ENCODE data around the gene KLHL36.

KLHL36 gene

DNA sequence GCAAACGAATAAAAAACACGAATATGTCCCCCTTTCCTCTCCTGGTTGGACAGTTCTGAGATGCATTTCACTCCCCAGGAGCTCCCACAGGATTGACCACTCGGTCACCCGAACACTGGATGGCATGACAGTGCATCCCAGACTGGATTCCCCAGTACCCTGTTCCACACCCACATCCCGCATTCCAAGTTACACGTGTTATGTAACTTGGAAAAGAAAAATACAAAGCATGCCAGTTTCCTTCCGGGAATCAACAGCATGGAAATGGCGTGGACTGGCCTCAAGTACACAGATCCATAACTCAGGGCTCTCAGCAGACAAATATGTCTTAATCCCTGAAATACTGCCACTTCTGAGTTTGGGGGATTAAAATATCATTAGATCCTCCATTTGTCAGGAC lies 12.6 kb upstream of the KLHL36 start:
- no peak overlapping the region for H3K4me3 ChIP-seq (IDR thresholded peaks at IDR 0.05; ENCODE audit: insufficient read depth, low read depth, low read length)
- H3K27ac ChIP-seq, result no peak overlapping the region
- H4K20me1 ChIP-seq (ENCODE audit: insufficient read depth), result no peaks in the 10 kb centered on the region
- no peak overlapping the region for H2AFZ ChIP-seq (ENCODE audit: low read depth)
- no peaks in the 10 kb centered on the region for H3K79me2 ChIP-seq (ENCODE audit: insufficient read depth, low read depth)
- H3K9ac ChIP-seq, result no peak overlapping the region
- no peak for TF ChIP-seq CTCF (conservative IDR thresholded peaks at IDR 0.05; ENCODE audit: low read depth, low read length)
- H3K27me3 ChIP-seq (ENCODE audit: insufficient read depth, low read depth), result no peaks in the 10 kb centered on the region; the same call in 1 of the 2 replicates
- peaks cover 8% of the 10 kb centered on the region for H3K4me1 ChIP-seq (ENCODE audit: low read depth, poor library complexity, severe bottlenecking)
- no peak overlapping the region for H3K4me2 ChIP-seq
- no peaks in the 10 kb centered on the region for H3K36me3 ChIP-seq (ENCODE audit: insufficient read depth)

DNA sequence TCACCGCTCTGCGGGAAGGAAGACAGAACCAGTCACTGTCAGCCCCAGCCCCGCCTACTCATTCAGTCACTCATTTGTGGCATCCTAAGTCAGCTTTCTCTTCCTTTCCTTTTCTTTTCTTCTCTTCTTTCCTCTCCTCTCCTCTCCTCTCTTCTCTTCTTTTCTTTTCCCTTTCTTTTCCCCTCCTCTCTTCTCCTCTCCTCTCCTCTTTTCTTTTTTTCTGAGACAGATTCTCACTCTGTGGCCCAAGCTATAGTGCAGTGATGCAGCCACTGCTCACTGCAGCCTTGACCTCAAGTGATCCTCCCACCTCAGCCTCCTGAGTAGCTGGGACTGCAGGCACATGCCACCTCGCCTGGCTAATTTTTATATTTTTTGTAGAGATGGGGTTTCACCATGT lies 10.6 kb upstream of the KLHL36 start:
- H3K9ac ChIP-seq, result no peak overlapping the region
- H3K36me3 ChIP-seq (ENCODE audit: insufficient read depth), result no peaks in the 10 kb centered on the region
- no peaks in the 10 kb centered on the region for H4K20me1 ChIP-seq (ENCODE audit: insufficient read depth)
- no peaks in the 10 kb centered on the region for H3K79me2 ChIP-seq (ENCODE audit: insufficient read depth, low read depth)
- H3K27me3 ChIP-seq (ENCODE audit: insufficient read depth, low read depth), result no peaks in the 10 kb centered on the region
- H3K4me2 ChIP-seq, result no peak overlapping the region
- no peak for TF ChIP-seq CTCF (conservative IDR thresholded peaks at IDR 0.05; ENCODE audit: low read depth, low read length)
- H3K27ac ChIP-seq, result no peak overlapping the region
- no peak overlapping the region for H2AFZ ChIP-seq (ENCODE audit: low read depth)
- H3K4me3 ChIP-seq (IDR thresholded peaks at IDR 0.05; ENCODE audit: insufficient read depth, low read depth, low read length), result no peak overlapping the region
- H3K4me1 ChIP-seq (ENCODE audit: low read depth, poor library complexity, severe bottlenecking), result no peaks in the 10 kb centered on the region

DNA sequence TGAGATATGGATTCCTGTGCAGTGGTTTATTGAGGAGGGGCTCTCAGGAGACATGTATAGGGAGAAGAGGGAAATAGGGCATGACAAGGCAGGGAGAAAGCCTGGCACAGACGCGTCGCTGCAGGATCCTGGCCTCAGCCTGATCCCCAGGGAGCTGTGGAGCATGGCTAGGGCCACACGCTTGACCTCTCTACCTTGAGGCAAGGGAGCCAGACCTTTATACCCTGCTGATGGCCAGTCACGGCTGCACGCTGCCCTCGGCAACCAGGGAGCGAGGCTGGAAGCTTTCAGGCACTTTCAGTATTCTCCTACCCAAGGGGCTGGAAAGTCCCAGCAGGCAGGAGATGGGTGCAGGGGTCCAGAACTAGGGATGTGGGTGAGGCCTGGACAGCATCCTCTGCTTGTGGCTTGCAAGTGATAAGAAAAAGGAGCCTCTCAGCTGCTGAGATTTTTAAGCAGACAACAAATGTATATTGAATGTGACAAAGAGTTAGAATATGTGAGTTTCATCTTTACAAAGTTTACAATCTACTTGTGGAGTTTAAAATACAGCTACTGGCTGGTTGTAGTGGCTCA lies 10.0 kb upstream of the KLHL36 start:
- Histone ChIP-seq H2AFZ (ENCODE audit: low read depth) (no peak overlapping the region), H3K27ac (no peak overlapping the region), H4K20me1 (ENCODE audit: insufficient read depth) (no peaks in the 10 kb centered on the region), H3K4me2 (no peak overlapping the region), H3K4me3 (IDR thresholded peaks at IDR 0.05; ENCODE audit: insufficient read depth, low read depth, low read length) (no peak overlapping the region), H3K4me1 (ENCODE audit: low read depth, poor library complexity, severe bottlenecking) (no peaks in the 10 kb centered on the region), H3K9ac (no peak overlapping the region), H3K27me3 (ENCODE audit: insufficient read depth, low read depth) (no peaks in the 10 kb centered on the region), H3K79me2 (ENCODE audit: insufficient read depth, low read depth) (no peaks in the 10 kb centered on the region), H3K36me3 (ENCODE audit: insufficient read depth) (no peaks in the 10 kb centered on the region)
- TF ChIP-seq CTCF (conservative IDR thresholded peaks at IDR 0.05; ENCODE audit: low read depth, low read length), result no peak

GRCh38 chr16:84640145-84640544 lies 8.2 kb upstream of the KLHL36 start:
- TF ChIP-seq CTCF (conservative IDR thresholded peaks at IDR 0.05; ENCODE audit: low read depth, low read length), result no peak
- Histone ChIP-seq H3K9ac (no peak overlapping the region), H4K20me1 (ENCODE audit: insufficient read depth) (no peaks in the 10 kb centered on the region), H3K27ac (no peak overlapping the region), H3K4me3 (IDR thresholded peaks at IDR 0.05; ENCODE audit: insufficient read depth, low read depth, low read length) (no peak overlapping the region), H2AFZ (ENCODE audit: low read depth) (no peak overlapping the region), H3K36me3 (ENCODE audit: insufficient read depth) (no peaks in the 10 kb centered on the region), H3K27me3 (ENCODE audit: insufficient read depth, low read depth) (no peaks in the 10 kb centered on the region), H3K4me1 (ENCODE audit: low read depth, poor library complexity, severe bottlenecking) (peaks cover 4% of the 10 kb centered on the region), H3K79me2 (ENCODE audit: insufficient read depth, low read depth) (no peaks in the 10 kb centered on the region), H3K4me2 (no peak overlapping the region)
